Heart left ventricle (tissue), 13 donors: Measurements from ENCODE around the gene SIDT2.

Experiments used
- POLR2A ChIP-seq, 2 donors: fragments of 450-650 bp; IDR thresholded peaks; one replicate each; pipeline ENCODE4 v1.6.1; 2017; ENCODE audit warnings: antibody characterized with exemption in 2 of 2, mild to moderate bottlenecking in 2 of 2, moderate library complexity in 2 of 2
- TF ChIP-seq, protein P1 (sequence below), 12 donors: fragments of 200-600 bp; sonication (generic) in 4 of 12; IDR thresholded peaks; one replicate each; pipeline versions ENCODE4 v1.5.0 to v1.8.0; 2018 to 2022; ENCODE audit warnings: antibody characterized with exemption in 12 of 12, mild to moderate bottlenecking in 5 of 12
- donor health status: ischemic (EF 13 %, LVEDD 7.1; RV severe dilation, severe dysfunction).
- donor health status: DM: no; HTN: yes; CAD: no.
- donor health status: DM: no; HTN: no; CAD: no.
- donor health status: ischemic (EF 25% LVEDD 6.9; RV normal size, moderate dysfunction).
- donor health status: ischemic (EF 25% LVEDD 5.7; RV mildly dilated, moderate dysfunction).
- donor health status: ischemic (EF 35%, LVEDD 5.7; RV mildly dilated, moderate dysfunction).
- donor health status: nonischemic (EF 11% LVEDD 7.7; RV severe dilation, severe dysfunction).
- donor health status: DM: yes; HTN: yes; CAD: no.
- donor health status: PGD.
- donor health status: ischemic (EF 29% LVEDD 5.4; RV normal size, mild dysfunction).
- donor health status: nonischemic (EF 23%, LVEDD 6.1; RV moderate dilation, normal function).

DNA sequence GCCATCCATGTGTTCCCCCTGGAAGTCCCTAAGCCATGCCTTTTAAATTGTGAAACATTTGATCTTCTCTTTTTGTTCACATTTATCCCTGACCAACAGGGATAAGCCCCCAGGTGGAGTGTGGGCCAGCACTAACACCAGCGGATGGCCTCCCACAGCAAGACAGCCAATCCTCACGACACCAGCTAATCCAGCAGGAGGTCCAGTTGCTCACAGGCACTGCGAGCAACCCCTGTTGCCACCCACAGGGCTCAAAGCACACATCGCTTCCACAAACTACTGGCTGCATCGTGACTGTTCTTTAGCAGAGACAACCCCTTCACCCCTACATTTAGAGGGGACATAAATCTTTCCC, 51.4 kb downstream of the SIDT2 start:
- TF ChIP-seq, protein P1, sequence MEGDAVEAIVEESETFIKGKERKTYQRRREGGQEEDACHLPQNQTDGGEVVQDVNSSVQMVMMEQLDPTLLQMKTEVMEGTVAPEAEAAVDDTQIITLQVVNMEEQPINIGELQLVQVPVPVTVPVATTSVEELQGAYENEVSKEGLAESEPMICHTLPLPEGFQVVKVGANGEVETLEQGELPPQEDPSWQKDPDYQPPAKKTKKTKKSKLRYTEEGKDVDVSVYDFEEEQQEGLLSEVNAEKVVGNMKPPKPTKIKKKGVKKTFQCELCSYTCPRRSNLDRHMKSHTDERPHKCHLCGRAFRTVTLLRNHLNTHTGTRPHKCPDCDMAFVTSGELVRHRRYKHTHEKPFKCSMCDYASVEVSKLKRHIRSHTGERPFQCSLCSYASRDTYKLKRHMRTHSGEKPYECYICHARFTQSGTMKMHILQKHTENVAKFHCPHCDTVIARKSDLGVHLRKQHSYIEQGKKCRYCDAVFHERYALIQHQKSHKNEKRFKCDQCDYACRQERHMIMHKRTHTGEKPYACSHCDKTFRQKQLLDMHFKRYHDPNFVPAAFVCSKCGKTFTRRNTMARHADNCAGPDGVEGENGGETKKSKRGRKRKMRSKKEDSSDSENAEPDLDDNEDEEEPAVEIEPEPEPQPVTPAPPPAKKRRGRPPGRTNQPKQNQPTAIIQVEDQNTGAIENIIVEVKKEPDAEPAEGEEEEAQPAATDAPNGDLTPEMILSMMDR (IDR thresholded peaks at IDR 0.05), result no peak
- TF ChIP-seq POLR2A (IDR thresholded peaks at IDR 0.05), result no peak
